GF-D8 (cell line): ENCODE measurements around the gene MZT2A.
"Not testable (repeated sequence)": the region's sequence is repeated elsewhere in the genome, so short reads cannot be mapped to it uniquely, and the experiment has no call there.

Experiments used
- DNase-seq: peaks from one replicate; lab custom pipeline; 2025; lab: John Stamatoyannopoulos, UW

MZT2A gene

GRCh38 chr2:131491469-131491836, 744 bp downstream of the MZT2A start:
- not testable (repeated sequence) for DNase-seq

DNA sequence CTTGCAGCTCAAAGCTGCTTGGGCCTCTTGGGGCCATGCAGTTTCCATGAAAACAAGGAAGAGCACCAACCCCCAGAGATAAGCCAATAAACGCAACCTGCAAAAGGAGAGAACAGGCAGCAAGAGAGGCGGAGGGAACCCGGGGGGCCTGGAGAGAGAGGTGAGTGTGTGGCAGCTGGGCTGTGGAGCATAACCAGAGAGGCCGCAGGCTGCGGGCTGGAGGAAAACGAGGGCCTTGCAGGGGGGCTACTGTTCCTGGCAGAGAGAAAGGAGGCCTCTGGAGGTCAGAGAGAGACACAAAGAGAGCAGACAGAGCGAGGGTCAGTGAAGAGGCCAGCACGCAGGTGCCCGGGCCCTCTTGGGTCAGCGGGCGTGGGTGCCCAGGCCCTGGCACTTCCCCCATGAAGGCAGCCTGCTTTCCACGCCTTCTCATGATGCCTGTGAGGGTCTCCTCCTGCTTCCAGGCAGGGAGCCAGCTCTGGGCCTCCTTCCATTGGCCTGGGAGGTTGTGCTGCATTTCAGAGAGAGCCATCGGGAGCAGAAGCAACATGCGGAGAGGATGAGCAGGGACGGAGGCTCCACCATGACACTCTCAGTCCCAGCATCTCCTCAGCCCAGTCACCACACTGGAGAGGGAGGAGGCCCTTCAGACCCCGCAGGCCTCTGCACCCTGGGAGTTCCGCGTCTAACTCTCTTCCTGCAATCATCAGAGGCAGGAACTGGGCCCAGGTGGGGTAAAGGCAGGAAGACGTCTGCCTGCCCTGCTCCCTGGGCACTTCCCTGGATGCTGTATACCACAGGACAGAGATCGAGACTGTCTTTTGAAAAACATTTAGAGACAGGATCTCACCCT, 1.4 kb downstream of the MZT2A start:
- not testable (repeated sequence) for DNase-seq

- no peak for DNase-seq
Measured at GRCh38 chr2:131488306-131489205, 3.6 kb downstream of the MZT2A start.

- DNase-seq: not testable (repeated sequence)
Measured at GRCh38 chr2:131486201-131486902, 5.8 kb downstream of the MZT2A start.

DNA sequence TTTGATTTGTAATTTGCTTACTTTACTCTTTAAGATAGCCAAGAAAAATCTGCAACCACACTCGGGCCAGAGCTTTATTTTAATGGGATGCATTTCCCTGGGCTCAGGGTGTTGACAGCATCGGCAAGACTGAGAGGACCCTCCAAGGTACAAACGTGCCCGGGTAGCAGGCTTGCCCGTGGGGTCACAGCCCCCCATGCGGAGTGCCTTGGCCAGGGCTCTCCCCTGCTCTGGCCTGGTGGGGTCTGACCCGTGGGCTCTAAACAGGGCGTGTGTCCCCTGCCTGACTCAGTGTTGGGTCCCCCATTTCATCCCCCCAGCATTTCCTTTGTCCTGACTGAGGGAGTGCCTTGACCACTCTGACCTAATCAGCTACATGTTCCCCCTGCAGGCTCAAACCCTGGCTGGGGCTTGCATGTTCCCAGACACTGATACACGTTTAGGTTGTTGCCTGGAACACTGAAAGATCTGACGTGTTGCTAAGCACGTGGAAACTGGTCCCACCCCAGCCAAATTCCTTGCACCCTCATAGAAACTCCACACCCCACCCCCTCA, 7.2 kb downstream of the MZT2A start:
- not testable (repeated sequence) for DNase-seq

DNA sequence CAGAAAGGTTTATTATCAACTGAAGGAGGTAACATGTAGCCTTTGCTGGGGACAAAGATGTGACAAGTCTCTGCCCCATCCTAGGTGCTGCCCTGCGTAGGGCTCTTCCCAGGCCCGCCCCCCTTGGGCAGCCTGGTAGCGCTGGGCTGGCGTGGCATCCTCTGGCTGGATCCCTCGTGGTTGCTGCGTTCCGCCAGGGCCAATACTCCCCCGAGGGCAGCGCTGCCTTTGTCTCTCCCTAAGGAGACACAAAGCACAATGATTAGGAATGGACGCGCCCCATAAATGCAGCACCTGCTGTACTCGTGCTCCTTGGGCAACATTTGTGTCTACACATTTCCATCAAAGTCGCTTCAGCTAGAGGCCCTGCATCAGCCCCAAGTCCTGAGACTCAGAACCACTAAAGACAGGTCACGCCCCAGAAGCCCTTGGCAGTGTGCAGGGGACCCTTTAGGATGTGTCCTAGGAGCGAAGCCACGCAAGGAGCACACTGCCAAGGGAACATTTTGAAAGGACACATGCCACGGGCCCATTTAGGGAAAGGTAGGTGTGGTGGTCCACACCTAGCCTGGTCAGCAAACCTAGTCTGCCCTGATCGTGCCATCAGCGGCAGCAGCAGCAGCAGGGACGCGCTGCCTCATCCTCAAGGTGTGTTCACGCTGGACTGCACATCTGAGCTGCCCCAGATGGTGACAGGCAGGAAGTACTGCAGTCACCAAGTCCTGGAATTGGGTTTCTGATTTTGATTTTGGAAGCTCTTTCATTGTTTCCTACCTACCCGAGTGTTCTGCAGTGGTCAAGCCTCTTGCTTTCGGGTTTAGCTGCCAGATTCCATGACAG, 8.0 kb downstream of the MZT2A start:
- DNase-seq: not testable (repeated sequence)

- not testable (repeated sequence) for DNase-seq
Measured at GRCh38 chr2:131482506-131483155, 9.6 kb downstream of the MZT2A start.

DNA sequence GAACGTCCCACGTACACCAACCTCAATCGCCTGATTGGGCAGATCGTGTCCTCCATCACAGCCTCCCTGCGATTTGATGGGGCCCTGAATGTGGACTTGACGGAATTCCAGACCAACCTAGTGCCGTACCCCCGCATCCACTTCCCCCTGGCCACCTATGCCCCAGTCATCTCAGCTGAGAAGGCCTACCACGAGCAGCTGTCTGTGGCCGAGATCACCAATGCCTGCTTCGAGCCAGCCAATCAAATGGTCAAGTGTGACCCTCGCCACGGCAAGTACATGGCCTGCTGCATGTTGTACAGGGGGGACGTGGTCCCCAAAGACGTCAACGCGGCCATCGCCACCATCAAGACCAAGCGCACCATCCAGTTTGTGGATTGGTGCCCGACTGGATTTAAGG, 11.8 kb downstream of the MZT2A start:
- DNase-seq: not testable (repeated sequence)

DNA sequence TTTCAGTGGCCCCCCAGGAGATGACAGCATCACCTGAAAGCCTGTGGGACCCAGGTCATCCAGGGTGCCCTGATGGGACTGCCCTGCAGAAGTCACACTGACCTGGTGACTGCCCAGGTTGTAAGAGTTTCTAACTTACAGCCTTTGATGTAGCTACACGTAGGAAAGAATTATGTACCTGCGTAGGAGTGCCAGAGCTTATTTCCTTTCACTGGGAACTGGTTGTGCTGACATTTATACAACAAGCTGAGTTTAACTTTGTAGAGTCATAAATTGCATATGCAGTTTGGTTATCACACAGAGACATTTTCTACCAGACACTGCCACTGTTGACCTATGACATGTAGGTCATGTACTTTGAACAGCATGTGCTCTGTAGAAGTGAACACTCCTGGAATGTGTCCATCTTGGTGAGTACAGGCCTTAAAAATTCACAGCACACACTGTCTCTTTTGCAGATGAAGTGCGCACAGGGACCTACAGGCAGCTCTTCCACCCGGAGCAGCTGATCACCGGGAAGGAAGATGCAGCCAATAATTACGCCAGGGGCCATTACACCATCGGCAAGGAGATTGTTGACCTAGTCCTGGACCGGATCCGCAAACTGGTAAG, 13.2 kb downstream of the MZT2A start:
- not testable (repeated sequence) for DNase-seq

DNA sequence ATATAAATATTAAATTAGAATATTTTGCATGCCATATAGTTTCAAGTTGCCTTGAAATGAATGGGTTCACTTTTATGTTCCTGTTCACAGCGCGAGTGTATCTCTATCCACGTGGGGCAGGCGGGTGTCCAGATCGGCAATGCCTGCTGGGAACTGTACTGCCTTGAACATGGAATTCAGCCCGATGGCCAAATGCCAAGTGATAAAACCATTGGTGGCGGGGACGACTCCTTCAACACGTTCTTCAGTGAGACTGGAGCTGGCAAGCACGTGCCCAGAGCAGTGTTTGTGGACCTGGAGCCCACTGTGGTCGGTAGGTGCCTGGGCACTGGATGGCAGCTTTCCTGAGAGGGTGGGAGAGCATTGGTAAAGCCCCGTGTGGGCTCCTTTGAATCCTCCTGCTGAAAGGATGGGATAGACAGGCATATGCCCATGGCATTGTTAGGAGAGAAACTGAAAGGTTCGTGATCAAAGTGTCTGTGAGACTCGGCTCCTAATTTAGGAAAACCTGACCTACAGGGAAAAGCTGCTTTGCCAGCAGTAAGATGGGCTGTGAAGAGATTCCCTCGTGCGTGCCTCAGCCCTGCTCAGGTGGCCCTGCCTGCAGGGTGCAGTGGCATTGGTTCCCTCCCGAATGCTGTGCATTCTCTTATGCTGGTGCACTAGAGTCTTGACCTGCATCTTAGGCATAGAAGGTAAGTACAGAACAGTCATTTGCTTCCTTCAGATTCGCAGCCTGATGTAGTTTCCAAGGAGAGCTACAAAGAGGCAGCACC, 13.9 kb downstream of the MZT2A start:
- DNase-seq: not testable (repeated sequence)

- DNase-seq: not testable (repeated sequence)
Measured at GRCh38 chr2:131477227-131477626, 15.0 kb downstream of the MZT2A start.

DNA sequence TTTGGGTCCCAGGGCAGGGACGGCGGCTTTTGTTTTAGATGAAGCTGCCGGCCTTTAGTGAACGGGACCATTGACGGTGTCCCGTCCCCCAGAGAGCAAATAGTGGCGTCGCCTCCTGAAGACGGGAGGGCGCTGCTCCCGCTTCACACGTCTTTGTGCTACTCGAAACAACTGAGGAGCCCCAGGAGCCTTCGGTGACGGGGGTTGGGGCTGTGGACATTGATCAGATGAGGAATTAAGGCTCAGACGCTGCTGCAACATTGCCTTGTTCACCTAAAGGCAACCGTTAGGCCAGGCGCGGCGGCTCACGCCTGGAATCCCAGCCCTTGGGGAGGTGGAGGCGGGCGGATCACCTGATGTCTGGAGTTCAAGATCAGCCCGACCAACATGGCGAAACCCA, 15.8 kb downstream of the MZT2A start:
- not testable (repeated sequence) for DNase-seq

DNA sequence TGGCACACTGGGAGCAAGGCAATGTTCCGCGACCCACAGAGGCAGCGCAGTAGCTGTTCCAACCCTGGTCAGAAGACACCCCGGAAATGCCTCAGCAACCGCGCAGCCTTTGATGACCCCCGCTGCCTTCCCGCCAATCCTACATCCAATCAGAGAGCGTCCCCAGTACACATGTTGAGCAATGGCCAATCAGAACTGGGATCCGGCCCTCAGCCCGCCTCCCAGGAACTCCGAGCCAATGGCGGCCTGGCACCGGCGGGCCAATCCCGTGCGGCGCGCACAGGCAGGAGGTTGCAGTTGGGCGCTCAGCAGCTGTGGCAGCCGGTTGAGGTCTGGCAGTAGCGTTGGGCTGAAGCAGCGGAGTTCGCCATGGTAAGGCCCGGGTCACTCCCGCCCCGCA, 16.4 kb downstream of the MZT2A start, which contains the start of gene TUBA3D:
Gene TUBA3D, plus strand, starts transcription at position 289 of the 400 bp plus-strand sequence. Its CDS starts 81 bp downstream, at position 370.
- DNase-seq: no peak

GRCh38 chr2:131473266-131473665, 18.9 kb downstream of the MZT2A start:
- DNase-seq: not testable (repeated sequence)

DNA sequence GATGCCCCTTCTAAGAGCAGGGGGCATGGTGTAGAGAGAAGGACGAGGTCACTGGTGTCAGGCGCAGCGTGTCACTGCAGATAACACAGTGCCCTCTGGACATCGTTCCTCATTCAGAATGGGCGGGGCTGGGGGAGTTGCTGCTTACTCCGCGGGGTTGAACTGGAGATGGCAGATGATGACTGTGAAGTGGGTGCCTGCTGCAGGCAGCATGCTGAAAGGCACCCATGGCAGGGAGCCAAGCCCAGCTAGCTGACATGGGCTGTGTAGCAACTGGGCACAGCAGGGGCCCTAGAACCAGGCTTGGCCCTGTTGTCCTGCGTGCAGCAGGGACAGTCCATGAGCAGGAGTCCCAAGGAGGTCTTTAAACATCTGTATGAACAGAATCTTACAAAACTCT, 20.6 kb downstream of the MZT2A start:
- DNase-seq: not testable (repeated sequence)

- not testable (repeated sequence) for DNase-seq
Measured at GRCh38 chr2:131470944-131471343, 21.3 kb downstream of the MZT2A start.

DNA sequence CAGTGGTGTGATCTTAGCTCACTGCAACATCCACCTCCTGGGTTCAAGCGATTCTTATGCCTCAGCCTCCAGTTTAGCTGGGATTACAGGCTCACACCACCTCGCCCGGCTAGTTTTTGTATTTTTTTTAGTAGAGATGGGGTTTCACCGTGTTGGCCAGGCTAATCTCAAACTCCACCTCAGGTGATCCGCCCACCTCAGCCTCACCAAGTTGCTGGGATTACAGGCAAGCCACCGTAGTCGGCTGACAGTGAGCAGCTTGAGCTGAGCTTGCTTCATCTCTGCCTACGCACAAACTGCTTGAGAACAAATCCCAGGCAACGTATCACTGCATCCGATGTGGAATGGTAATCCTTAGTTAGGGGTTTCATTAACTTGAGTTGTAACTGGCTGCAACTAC, 24.5 kb downstream of the MZT2A start:
- DNase-seq: not testable (repeated sequence)

DNA sequence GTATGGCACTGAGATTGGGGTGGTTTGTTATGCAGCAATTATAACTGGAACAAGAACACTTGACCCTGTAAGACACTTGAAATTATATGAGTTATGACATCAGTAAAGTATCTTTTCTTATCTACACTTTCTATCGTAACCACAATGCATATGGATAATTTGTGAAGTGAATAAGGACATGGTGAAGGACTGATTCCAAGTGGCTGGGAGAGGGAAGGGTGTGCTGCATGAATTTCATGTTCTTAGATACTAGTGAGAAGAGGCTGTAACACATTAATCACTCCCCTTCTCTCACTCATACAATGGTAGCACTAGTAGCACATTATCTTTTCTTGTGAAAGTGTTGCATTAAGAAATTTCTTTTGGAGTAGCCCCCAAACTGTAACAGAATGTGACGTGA, 37.3 kb downstream of the MZT2A start:
- DNase-seq: not testable (repeated sequence)
